NCI-H1092 treated with DMSO at 0.1 percent for 48 hours (cell line): ENCODE measurements around the gene YY1AP1.
"Not testable (repeated sequence)": the region's sequence is repeated elsewhere in the genome, so short reads cannot be mapped to it uniquely, and the experiment has no call there.

Experiments used
- DNase-seq: peaks from one replicate; lab custom pipeline; 2025; lab: John Stamatoyannopoulos, UW

Gene YY1AP1

DNA sequence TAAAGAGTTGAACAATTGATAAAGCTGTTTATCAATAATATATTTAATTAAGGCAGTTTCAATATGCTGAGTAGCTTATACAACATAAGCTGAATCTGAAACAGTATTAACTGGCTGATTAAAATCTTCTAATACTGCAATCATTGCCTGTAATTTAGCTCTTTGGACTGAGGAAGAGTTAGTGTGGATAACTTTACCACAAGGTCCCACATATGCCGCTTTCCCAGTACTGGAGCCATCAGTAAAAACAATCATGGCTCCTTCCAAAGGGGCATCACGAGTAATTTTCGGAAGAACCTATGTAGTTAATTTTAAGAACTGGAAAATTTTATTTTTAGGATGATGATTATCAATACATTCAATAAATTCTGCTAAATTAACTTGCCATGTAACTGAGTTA, 7.0 kb upstream of the YY1AP1 start:
- DNase-seq, result no peak

DNA sequence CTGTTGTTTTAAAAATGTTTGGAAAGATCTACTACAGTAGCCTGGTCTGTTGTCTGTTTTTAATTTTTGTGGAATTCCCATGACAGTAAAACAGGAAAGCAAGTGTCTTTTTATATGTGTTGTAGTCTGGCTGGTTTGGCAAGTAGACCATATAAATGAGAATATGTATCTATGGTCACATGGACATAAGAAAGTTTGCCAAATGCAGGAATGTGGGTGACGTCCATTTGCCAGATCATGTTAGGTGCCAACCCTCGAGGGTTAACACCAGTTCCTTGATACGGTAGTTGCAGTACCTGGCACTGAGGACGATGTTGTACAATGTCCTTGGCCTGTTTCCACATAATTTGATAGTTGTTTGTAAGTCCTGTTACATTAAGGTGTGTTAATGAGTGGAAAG, 6.5 kb upstream of the YY1AP1 start:
- no peak for DNase-seq

DNA sequence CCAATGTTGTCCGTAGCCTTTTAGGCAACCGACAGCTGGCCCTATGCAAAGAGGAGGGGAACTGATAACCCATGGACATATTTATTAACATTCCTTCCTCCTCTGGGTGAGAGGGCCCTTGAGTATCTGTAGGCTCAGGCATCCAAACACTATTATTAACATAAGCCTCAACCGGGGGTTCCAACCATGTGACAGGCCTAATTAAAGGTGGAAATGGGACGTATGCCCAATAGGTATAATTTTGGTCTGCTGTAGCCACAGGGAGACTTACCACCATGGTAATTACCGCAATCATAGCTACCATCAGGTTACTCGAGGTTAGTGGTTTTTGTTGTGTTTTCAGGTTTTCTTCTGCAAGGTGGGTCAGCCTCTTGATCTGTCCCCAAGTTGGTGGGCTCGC, 5.6 kb upstream of the YY1AP1 start:
- DNase-seq, result no peak

DNA sequence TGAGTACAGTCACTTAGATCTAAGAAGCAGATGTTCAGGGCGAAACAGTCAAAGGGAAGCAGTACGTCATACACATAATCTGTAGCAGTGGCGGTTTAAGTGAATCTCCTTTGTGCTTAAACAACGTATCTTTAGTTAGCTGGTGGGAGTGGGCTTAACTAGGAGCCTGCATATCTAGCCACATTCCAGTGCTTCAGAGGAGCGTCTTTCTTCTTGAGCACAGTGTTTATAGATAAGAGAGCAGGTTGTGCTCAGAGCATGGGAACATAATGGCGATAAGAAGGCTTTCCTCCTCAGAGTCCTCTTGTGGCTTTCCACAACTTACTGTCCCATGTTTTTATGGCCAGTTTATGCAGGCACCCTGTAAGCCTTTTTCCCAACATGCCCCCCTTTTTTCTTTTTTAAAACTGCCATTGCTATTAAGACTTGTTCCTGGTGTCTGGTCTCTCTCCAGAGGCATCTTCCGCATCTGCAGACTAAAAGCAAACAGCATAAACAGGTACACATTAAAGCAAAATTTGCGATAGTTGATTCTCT, 3.5 kb upstream of the YY1AP1 start:
- DNase-seq, result no peak

DNA sequence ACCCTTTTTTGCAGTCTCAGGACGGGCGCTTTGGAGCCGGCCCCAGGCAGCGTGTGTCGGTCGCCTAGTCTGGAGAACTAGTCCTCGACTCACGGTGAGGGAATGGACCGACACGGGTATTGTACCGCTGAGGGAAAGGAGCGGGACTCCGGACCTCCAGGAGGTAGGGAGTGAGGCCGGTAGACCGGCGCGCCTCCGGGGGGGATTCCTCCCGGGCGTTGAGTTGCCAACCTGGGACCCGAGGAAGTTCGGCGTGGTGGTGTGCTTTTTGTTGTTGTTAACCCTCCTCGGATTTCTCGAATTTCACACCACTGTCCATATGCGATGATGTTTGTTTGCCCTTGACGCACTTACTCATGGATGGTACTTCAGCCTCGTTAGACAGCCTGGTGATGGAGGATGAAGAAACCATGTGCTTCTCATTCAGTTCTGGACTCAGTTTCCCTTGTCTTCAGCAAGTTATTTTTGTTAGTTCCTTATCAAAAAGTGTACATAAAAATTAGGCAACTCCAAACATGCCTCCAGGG, 570 bp upstream of the YY1AP1 start, which contains the start of gene DAP3:
DAP3 (plus strand) TSS at position 11 of the 527 bp plus-strand sequence. CDS start 20,689 bp downstream, outside the sequence.
- DNase-seq, result peak; percentile 24

DNA sequence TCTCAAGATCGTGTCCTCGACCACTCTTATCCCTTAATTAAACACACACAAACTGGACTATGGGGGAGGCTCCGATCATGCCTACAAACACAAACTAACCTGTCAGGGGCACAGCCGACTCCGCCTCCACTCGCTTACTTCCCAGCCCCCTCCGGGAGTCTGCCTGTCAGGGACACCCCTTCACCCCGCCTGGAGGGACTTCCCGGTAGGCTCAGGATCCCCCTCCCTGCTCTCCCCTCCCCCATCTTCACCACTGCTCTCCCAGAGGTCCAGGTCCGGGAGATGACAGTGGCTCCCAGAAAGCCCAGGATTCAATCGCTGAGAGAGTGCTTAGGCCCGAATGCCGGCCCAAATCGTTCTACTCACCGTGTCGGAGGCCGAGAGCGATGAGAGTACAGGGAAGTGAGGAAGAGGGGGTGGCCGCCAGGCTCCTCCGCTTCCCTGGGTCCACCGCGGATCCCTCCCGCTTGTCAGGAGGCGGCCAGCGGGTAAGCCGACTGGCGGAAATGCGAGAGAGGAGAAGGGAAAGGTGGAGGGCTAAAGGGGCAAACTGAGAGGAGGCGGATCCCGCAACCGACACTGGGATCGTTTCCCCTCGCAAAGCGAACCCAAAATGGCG, 760 bp downstream of the YY1AP1 start:
- not testable (repeated sequence) for DNase-seq

DNA sequence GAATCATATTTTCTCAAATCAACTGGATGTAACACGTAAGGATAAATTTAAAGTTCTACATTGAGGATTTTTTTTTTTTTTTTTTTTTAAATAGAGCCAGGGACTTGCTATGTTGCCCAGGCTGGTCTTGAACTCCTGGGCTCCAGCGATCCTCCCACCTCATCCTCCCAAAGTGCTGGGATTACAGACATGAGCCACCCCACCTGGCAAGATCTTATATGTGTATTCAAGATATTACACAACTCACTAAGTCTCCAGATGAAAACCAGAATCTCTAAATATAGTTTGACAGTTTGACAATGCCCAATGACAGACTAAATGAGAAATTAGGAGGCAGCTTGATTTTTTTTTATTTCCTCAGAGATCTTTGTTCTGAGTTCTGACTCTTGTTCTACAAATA, 6.8 kb downstream of the YY1AP1 start:
- no peak for DNase-seq

DNA sequence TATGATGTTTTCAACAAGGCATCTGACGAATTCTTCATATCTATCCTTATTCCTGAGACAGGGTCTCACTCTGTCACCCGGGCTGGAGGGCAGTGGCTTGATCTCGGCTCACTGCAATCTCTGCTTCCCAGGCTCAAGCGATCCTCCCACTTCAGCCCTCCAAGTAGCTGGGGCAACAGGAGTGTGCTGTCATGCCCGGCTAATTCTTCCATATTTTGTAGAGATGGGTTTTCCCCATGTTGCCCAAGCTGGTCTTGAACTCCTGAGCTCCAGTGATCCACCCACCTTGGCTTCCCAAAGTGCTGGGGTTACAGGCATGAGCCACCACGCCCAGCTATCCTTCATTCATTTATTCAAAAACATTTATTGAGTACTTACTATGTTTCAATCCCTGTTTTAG, 8.0 kb downstream of the YY1AP1 start:
- no peak for DNase-seq

DNA sequence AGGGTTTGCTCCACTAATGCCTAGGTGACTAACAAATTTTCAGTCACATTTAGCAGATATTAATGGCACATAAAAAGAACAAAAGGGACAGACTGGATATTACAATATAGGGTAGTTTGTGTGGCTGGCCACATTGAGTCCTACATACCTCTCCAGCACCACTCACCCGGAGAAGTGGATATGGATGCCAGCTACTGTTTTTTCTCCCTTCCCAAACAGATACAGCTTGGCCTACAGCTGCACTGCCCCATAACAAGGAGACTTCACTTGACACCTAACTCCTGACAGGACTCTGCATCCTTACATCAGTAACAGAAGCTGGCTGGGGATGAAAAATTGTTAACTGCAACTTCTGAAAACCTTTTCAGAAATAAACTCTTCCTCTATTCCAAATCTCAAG, 9.6 kb downstream of the YY1AP1 start:
- not testable (repeated sequence) for DNase-seq

DNA sequence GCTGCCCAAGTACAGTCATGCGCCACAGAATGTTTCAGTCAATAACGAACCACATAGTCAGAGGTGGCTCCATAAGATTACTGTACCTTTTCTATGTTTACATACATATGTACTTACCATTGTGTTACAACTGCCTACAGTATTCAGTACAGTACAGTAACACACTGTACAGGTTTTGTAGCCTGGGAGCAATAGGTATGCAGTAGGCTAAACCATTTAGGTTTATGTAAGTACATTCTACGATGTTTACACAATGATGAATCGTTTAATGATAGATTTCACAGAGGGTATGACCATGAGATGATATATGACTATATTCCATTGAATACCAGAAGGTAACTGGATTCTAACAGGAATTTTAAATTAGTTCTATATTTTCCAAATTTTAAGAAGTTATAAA, 10.5 kb downstream of the YY1AP1 start:
- DNase-seq, result no peak

DNA sequence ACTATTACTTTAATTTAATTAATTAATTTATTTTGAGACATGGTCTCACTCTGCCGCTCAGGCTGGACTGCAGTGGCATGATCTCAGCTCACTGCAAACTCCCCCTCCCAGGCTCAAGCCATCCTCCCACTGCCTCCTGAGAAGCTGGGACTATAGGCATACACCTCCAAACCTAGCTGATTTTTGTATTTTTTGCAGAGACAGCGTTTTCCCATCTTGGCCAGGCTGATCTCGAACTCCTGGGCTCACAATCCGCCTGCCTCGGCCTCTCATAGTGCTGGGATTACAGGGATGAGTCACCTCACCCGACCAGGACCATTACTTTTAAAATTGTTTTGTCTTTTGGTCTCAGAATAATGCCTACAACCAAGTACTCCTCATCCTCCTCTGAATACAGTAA, 15.6 kb downstream of the YY1AP1 start:
- DNase-seq, result no peak

DNA sequence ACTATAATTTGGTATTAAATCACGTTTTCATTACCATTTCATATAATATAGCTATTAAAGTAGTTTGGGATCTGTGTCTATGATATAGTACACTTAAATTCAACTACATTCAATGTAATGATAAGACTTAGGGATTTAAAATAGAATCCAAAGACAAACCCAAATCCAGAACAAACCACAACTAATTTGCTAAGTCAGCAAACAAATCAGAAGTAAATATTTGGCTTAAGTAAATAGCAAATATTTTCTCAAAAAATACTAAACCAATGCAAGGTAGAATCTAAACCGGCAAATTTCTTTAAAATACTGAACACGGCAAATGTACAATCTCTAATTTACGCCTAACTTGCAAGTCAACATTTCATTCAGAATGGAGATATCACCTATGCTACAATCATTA, 16.8 kb downstream of the YY1AP1 start:
- DNase-seq, result no peak

DNA sequence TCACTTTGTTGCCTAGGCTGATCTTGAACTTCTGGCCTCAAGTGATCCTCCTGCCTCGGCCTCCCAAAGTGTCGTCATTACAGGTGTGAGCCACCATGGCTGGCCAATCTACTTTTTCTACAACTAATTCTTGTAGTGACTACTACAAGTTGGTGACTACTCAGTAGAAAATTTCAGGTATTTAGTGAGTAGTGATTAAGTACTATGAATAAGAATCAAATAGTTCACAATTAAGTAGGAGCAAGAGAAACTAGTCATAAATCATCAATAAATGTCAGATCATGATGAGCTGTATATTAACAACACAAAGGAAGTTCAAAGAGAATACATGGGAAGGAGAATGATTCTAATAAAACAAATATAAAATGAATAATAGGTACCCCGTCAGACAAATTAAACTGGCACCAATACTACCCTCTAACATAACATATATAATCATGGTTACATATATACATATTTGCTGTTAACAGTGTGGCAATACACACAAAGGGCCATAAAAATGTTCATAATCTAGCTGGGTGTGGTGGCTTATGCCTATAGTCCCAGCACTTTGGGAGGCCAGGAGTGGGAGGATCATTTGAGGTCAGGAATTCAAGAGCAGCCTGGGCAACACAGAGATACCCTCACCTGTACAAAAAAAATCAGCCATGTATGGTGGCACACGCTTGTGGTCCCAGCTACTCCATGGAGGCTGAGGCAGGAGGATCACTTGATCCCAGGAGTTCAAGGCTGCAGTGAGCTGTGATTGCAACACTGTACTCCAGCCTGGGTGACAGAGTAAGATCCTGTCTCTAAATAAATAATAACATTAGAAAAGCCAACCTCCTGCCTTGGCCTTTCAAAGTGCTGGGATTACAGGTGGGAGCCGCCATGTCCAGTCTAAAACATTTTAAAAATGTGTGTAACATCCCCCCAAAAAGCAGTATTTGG, 19.1 kb downstream of the YY1AP1 start:
- DNase-seq, result no peak

DNA sequence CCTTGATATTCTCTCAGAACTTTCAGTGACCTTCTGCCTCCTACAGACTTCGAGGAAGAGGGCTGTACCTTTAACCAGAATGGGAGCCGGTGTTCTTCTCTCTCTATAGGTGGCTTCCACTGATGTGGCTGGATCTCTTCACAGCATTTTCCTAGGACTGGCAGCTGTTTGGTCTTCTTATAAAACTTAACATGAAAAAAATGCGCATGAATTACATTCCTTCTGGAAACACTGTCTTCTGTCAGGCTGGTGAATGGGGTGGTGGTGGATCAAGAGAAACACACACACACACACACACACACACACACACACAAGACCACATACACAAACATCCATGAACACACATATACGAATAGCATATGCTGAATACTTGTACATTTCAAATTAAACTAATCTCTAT, 27.3 kb downstream of the YY1AP1 start:
- DNase-seq, result not testable (repeated sequence)

DNA sequence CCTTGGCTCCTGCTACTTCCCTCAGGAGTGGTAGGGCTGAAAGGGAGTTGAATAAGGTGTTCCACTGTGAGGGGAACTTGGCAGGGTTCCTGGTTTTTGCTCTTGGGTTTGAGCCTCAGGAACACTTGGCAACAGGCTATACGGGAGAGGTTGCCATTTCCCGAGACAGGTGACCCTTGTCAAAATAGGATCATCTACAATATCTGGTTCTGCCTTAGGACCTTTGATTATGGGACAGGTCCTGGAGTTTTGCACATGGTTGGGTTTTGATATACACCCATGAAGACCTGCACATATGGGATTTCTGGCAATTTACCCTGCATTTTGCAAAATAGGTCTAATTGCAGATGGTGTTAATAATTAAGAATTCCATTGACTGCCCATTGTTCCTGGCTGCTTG, 31.1 kb downstream of the YY1AP1 start:
- peak; percentile 72 for DNase-seq

DNA sequence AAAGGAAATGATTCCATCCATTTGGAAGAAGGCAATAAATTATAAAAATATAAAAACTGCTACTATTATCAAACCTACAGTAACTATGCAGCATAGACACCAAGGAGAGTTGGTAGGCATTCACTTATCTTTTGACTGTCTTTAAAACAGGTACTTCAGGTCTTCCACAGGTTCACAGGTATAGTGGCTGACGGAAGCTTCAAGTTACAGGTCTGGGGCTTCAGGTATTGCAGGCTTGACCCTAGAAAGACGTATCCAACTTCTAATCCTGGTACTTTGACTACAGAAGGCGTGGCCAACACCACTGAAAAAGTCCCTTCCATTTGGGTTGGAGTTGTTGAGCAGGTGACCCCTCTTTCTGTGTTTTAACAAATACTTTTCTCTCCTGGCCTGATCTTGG, 35.6 kb downstream of the YY1AP1 start:
- no peak for DNase-seq

DNA sequence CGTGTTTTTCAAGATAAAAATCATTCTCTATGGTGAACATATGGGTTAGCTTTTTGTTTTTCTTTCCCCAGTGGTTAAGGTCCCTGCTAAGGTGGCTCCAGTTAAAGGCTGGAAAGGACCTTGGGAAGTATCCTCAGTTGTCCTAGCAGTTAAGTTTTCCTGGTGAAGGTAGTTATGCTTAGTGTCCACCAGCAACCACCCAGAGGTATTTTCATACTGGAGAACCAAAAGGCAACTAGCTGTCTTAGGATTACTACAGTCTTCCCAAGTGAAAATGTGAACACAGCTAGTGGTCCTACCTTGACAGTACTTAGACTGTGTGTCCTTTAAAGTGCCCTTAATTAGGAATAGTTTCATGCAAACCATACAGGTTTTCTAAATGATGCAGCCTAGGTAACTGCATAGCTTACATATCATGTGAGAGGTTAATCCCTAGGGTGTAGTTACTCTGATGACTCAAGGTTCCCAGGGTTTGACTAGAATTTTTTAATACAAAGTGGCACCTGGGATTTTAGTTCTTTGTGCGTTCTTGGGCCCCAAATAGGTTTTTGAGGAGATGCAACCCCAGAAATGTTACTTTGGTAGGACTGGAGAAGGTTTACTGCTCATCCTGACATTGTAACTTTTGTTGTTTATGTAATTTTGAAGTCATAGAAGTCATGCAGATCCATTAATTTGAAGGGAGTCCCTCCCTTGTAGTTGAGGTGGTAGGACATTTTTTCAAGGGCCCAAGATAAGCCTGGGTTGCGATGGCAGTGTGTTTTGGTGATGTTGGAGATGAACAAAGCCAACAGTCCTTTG, 36.5 kb downstream of the YY1AP1 start:
- DNase-seq, result no peak

DNA sequence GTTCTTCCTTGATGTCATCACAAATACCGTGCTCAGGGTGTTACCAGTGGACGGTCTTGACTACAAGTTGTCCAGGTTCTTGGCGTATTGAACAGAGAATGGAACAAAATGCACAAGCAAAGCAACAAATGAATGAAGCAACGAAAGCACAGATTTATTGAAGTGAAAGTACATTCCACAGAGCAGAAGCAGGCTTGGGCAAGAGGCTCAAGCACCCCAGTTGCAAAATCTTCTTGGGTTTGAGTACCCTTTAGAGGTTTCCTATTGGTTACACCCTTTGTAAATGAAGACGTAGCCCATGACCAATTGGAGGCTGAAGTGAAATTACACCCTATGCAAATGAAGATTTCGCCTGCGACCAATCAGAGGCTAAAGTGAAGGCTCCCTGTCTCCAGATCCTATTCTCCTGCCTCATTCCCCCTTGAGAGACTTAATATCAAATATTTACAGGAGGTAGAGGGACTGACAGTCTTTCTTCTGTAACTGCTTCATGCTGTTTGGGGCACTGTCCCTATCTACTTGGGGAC, 38.3 kb downstream of the YY1AP1 start:
- no peak for DNase-seq

DNA sequence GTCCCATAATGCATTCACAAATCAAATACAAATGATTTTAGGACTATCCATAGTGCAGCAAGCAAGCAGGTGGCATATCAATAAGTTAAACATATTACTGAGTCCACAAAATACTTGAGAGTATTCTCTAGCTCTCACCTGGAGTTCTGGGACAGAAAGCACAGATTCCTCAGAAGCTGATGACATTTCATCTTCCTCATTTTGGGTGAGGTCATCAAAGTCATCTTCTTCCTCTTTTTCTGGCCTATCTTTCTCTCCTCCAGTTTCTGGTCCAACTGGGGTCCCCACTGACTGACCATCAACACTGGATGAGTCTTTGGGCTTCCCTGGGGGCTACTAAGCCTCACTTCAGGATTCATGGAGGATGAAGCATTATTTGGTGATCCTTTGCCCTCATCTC, 38.9 kb downstream of the YY1AP1 start:
- no peak for DNase-seq

DNA sequence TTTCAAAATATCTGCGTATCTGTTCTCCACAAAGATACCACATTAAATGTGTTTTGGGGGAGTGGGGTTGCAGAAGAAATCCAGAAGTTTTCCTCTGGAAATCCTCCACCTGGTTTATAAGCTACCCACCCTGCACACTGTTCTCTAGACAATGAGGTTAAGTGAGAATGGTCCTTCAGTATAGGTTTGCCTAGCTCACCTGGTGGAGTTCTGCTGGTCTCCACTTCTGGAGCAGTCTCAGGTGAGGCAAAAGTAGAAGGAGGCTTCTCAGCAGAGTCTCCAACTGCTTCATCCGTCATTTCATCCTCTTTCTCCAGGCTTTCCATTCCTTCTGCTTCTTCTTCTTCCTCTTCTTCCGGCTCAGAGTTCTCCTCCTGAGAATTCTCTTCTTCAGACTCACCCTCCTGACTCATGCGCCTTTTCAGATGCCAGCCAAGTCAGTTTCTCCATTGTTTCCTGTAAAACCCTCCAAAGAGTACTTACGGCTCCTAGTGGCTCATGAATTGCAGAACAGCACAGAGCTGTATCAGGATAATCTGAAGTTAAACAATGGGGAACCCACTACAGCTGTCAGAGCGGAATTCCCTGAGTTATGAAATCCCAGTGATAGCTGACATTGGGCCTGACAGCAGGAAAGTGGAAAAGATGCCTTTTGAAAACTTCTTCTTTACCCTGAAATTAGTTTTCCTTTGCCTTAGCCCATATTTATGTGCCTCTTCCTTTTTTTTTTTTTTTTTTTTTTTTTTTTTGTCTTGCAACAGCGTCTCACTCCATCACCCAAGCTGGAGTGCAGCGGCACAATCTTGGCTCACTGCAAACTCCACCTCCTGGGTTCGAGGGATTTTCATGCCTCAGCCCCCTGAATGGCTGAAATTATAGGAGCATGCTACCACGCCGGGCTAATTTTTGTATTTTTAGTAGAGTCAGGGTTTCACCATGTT, 40.1 kb downstream of the YY1AP1 start:
- DNase-seq, result no peak

DNA sequence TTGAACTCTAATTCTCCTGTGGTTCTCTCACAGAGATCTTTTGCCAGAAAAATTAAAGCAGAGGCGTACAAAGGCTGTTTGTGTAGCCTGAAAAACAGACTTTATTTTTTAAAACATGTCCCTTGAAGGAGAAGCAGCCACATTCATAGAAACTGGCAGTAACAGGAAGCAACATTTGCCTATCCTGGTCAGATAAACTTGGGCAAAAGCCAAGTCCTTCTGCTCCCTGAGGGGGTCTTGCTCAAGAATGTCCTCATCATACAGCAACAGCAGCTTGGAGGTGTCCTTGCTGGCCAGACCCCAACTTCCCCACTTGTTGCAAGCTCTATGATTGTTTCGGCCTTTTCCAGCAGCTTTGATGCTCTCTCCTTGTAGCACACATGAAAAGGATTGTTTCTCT, 42.3 kb downstream of the YY1AP1 start:
- no peak for DNase-seq
